ENCODE measurements around the gene CIITA. TPM values are rescaled to one million over a fixed set of nuclear protein-coding genes. Genes with fewer than 3 reads are reported as not detected.

The CIITA gene
- total and polyA plus RNA-seq, 9 donors: 0.98 to 3.7 (median 1.5) TPM

DNA sequence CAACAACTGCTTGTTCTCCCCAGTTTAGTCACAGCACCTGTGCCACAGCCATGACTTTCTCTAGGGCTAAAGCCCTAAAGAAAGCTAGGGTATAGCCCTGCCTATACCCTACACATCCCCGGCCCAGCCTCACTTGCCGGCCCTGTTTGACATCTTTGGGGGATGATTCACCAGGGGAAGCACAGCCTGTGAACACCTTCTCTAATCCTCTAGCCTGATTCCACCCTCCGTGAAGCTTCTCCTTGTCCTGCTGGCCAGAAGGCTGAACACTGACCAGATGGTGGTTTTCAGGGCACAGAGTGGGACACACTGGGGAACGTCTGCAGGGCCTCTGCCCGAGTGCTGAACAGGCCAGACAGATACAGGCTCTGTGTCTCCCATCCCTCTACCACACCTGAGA is 73.4 kb downstream of the CIITA start:
- no peak overlapping the region for H3K27ac ChIP-seq (ENCODE audit: low read length)
- H3K4me1 ChIP-seq (ENCODE audit: control insufficient read depth, insufficient read depth, low read length): peaks cover 14% of the 10 kb centered on the region
- no peak for DNase-seq
- H3K36me3 ChIP-seq (ENCODE audit: control insufficient read depth, insufficient read depth, low read length): no peaks in the 10 kb centered on the region
- no peaks in the 10 kb centered on the region for H3K9me3 ChIP-seq (replicated peaks; ENCODE audit: control insufficient read depth, low read depth, low read length)
- WGBS (ENCODE audit: insufficient coverage): 63% methylated on average over 2 of the region's 5 CpGs
- H3K4me3 ChIP-seq (ENCODE audit: low read length): no peak overlapping the region
- H3K27me3 ChIP-seq (ENCODE audit: control insufficient read depth, insufficient read depth, low read length): no peaks in the 10 kb centered on the region

GRCh38 chr16:10951026-10951425 is 74.0 kb downstream of the CIITA start:
- DNase-seq: peak; percentile 68
- H3K27ac ChIP-seq (ENCODE audit: low read length): no peak overlapping the region
- H3K9me3 ChIP-seq (replicated peaks; ENCODE audit: control insufficient read depth, low read depth, low read length): no peaks in the 10 kb centered on the region
- peaks cover 8% of the 10 kb centered on the region for H3K4me1 ChIP-seq (ENCODE audit: control insufficient read depth, insufficient read depth, low read length)
- no peak overlapping the region for H3K4me3 ChIP-seq (ENCODE audit: low read length)
- no peaks in the 10 kb centered on the region for H3K36me3 ChIP-seq (ENCODE audit: control insufficient read depth, insufficient read depth, low read length)
- WGBS (ENCODE audit: insufficient coverage): 30% methylated on average over 2 of the region's 4 CpGs
- no peaks in the 10 kb centered on the region for H3K27me3 ChIP-seq (ENCODE audit: control insufficient read depth, insufficient read depth, low read length)

GRCh38 chr16:10954903-10955302 is 77.9 kb downstream of the CIITA start:
- no peak overlapping the region for H3K4me3 ChIP-seq (ENCODE audit: low read length)
- no peak for DNase-seq
- peaks cover 11% of the 10 kb centered on the region for H3K36me3 ChIP-seq (ENCODE audit: control insufficient read depth, insufficient read depth, low read length)
- no peaks in the 10 kb centered on the region for H3K4me1 ChIP-seq (ENCODE audit: control insufficient read depth, insufficient read depth, low read length)
- H3K9me3 ChIP-seq (replicated peaks; ENCODE audit: control insufficient read depth, low read depth, low read length): no peaks in the 10 kb centered on the region
- WGBS (ENCODE audit: insufficient coverage): 71% methylated on average over 7 of the region's 7 CpGs
- no peak overlapping the region for H3K27ac ChIP-seq (ENCODE audit: low read length)
- no peaks in the 10 kb centered on the region for H3K27me3 ChIP-seq (ENCODE audit: control insufficient read depth, insufficient read depth, low read length)

DNA sequence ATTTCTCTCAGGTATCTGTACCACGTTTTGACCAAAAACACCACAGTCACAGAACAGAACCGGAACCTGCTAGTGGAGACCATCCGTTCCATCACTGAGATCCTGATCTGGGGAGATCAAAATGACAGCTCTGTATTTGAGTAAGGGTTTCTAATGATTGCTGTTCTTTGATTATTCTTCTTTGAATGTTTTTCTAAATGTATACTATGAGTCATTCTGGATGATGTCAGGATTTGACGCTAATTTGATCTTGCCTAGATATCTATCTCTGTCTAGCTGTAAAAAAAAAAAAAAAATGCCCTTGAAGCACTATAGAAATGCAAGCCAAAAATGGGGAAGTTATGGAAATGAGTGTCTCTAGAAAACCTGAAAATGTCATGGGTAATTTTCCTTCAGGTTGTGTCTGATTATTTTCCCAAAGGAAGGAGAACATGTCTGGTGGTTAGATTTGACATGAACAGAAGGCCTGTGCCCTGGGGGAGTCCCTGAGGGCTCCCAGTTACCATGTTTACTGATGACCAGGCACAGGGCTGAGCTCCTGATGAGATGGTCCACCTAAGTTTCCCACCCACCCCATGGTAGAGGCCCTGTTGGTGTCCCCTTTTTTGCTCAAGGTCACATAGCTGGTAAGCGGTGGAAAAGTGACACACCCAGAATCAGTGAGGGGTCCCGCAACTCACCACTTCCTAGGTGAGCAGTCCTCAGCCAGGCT is 80.9 kb downstream of the CIITA start:
- Histone ChIP-seq H3K27ac (ENCODE audit: low read length) (no peak overlapping the region), H3K36me3 (ENCODE audit: control insufficient read depth, insufficient read depth, low read length) (peaks cover 18% of the 10 kb centered on the region), H3K9me3 (replicated peaks; ENCODE audit: control insufficient read depth, low read depth, low read length) (no peaks in the 10 kb centered on the region), H3K4me1 (ENCODE audit: control insufficient read depth, insufficient read depth, low read length) (no peaks in the 10 kb centered on the region), H3K27me3 (ENCODE audit: control insufficient read depth, insufficient read depth, low read length) (no peaks in the 10 kb centered on the region), H3K4me3 (ENCODE audit: low read length) (no peak overlapping the region)
- DNase-seq: no peak
- WGBS (ENCODE audit: insufficient coverage): no CpG with 5 or more reads among the region's 6 CpGs

- no peaks in the 10 kb centered on the region for H3K9me3 ChIP-seq (replicated peaks; ENCODE audit: control insufficient read depth, low read depth, low read length)
- no peaks in the 10 kb centered on the region for H3K27me3 ChIP-seq (ENCODE audit: control insufficient read depth, insufficient read depth, low read length)
- H3K36me3 ChIP-seq (ENCODE audit: control insufficient read depth, insufficient read depth, low read length): peaks cover 28% of the 10 kb centered on the region
- H3K4me1 ChIP-seq (ENCODE audit: control insufficient read depth, insufficient read depth, low read length): peaks cover 1% of the 10 kb centered on the region
- no peak overlapping the region for H3K27ac ChIP-seq (ENCODE audit: low read length)
- DNase-seq: no peak
- no peak overlapping the region for H3K4me3 ChIP-seq (ENCODE audit: low read length)
- WGBS (ENCODE audit: insufficient coverage): no CpG with 5 or more reads among the region's 5 CpGs
Measured at GRCh38 chr16:10959161-10959560, 82.2 kb downstream of the CIITA start.

GRCh38 chr16:10961231-10961630 is 84.2 kb downstream of the CIITA start:
- Histone ChIP-seq H3K36me3 (ENCODE audit: control insufficient read depth, insufficient read depth, low read length) (peaks cover 31% of the 10 kb centered on the region), H3K4me1 (ENCODE audit: control insufficient read depth, insufficient read depth, low read length) (peaks cover 4% of the 10 kb centered on the region), H3K4me3 (ENCODE audit: low read length) (no peak overlapping the region), H3K9me3 (replicated peaks; ENCODE audit: control insufficient read depth, low read depth, low read length) (no peaks in the 10 kb centered on the region), H3K27ac (ENCODE audit: low read length) (no peak overlapping the region), H3K27me3 (ENCODE audit: control insufficient read depth, insufficient read depth, low read length) (no peaks in the 10 kb centered on the region)
- DNase-seq: no peak
- WGBS (ENCODE audit: insufficient coverage): 58% methylated on average over 2 of the region's 7 CpGs

DNA sequence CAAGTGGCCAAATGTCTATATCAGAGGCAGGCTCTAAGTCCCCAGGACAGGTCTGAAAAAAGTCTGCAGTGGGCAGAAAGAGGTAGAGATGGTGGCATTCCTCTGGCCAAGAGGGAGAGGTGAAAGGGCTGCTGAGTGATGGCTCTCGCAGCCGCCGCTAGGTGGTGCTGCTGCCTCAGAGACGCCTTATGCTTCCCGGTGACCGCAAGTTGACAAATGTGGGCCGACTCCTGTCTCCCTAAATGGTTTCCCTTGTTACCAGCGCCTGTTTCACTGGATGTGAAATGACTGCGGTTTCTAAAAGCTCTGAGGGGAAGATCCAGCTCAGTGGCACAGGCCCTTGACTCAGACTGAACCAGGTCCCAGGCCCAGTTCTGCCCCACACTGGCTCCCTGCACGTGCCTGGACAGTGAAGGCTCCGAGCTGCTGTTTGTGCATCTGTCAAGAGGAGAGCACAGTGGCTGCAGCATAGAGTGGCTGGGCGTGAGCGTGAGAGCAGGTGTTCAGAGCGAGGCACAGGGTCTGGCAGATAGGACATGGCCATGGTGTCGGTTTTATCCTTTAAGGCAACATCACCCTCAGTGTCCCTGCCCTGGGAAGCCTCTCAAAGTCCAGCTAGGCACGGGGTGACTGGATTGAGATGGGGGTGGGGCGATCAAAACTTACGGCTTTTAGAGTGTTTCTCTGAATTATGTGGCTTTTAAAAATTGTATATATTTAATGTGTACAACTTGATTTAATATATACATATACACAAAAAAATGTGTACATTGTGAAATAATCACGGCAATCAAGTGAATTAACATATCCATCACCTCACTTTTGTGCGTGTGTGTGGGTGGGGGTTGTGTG is 87.3 kb downstream of the CIITA start:
- no peaks in the 10 kb centered on the region for H3K27me3 ChIP-seq (ENCODE audit: control insufficient read depth, insufficient read depth, low read length)
- no peak overlapping the region for H3K27ac ChIP-seq (ENCODE audit: low read length)
- 17% methylated on average over 13 of the region's 20 CpGs for WGBS (ENCODE audit: insufficient coverage)
- H3K9me3 ChIP-seq (replicated peaks; ENCODE audit: control insufficient read depth, low read depth, low read length): no peaks in the 10 kb centered on the region
- DNase-seq: peak; percentile 86
- H3K36me3 ChIP-seq (ENCODE audit: control insufficient read depth, insufficient read depth, low read length): peaks cover 24% of the 10 kb centered on the region
- no peak overlapping the region for H3K4me3 ChIP-seq (ENCODE audit: low read length)
- peaks cover 6% of the 10 kb centered on the region for H3K4me1 ChIP-seq (ENCODE audit: control insufficient read depth, insufficient read depth, low read length)

DNA sequence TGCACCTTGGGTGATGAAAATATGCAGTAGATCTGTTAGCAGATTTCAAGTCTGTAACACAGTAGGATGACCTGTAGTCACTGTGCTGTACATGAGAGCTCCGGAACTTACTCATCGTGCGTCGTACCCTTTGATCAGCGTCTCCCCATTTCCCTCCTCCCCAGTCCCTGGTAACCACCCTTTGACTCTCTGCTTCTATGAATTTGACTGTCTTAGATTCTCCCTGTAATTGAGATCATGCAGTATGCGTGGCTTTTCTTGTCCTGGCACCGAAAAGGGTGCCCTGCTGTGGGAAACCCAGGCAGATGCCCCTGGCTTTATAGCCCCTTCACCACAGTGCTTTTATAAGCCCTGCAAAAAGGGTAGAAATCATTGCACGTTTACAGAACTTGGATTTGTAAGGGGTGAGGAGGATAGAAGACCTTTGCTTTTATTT is 87.9 kb downstream of the CIITA start:
- 96% methylated on average over 7 of the region's 8 CpGs for WGBS (ENCODE audit: insufficient coverage)
- H3K9me3 ChIP-seq (replicated peaks; ENCODE audit: control insufficient read depth, low read depth, low read length): no peaks in the 10 kb centered on the region
- H3K36me3 ChIP-seq (ENCODE audit: control insufficient read depth, insufficient read depth, low read length): peaks cover 24% of the 10 kb centered on the region
- H3K4me3 ChIP-seq (ENCODE audit: low read length): no peak overlapping the region
- H3K27me3 ChIP-seq (ENCODE audit: control insufficient read depth, insufficient read depth, low read length): no peaks in the 10 kb centered on the region
- peaks cover 6% of the 10 kb centered on the region for H3K4me1 ChIP-seq (ENCODE audit: control insufficient read depth, insufficient read depth, low read length)
- DNase-seq: no peak
- H3K27ac ChIP-seq (ENCODE audit: low read length): no peak overlapping the region

- no peaks in the 10 kb centered on the region for H3K9me3 ChIP-seq (replicated peaks; ENCODE audit: control insufficient read depth, low read depth, low read length)
- H3K27ac ChIP-seq (ENCODE audit: low read length): no peak overlapping the region
- no CpG with 5 or more reads among the region's 6 CpGs for WGBS (ENCODE audit: insufficient coverage)
- peaks cover 26% of the 10 kb centered on the region for H3K36me3 ChIP-seq (ENCODE audit: control insufficient read depth, insufficient read depth, low read length)
- DNase-seq: no peak
- H3K4me3 ChIP-seq (ENCODE audit: low read length): no peak overlapping the region
- H3K4me1 ChIP-seq (ENCODE audit: control insufficient read depth, insufficient read depth, low read length): peaks cover 6% of the 10 kb centered on the region
- H3K27me3 ChIP-seq (ENCODE audit: control insufficient read depth, insufficient read depth, low read length): no peaks in the 10 kb centered on the region
Measured at GRCh38 chr16:10965440-10966061, 88.5 kb downstream of the CIITA start.

DNA sequence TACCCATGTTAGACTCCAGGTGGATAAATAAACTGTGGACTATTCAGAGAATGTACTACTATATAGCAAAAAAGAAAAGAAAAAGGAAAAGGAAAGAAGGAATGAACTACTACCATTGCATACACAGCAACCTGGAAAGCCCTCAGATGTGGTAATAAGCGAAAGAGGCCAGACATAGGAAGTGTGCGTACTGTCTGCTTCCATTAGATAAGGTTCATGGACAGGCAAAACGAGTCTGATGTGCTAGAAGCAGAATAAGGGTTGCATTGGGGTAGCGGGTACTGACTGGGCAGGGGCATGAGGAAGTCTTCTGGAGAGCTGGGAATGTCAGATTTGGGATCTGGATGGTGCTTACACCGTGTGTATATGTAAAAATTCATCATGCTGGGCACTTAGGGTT is 89.1 kb downstream of the CIITA start:
- Histone ChIP-seq H3K36me3 (ENCODE audit: control insufficient read depth, insufficient read depth, low read length) (peaks cover 32% of the 10 kb centered on the region), H3K9me3 (replicated peaks; ENCODE audit: control insufficient read depth, low read depth, low read length) (no peaks in the 10 kb centered on the region), H3K4me3 (ENCODE audit: low read length) (no peak overlapping the region), H3K27ac (ENCODE audit: low read length) (no peak overlapping the region), H3K4me1 (ENCODE audit: control insufficient read depth, insufficient read depth, low read length) (peaks cover 6% of the 10 kb centered on the region), H3K27me3 (ENCODE audit: control insufficient read depth, insufficient read depth, low read length) (no peaks in the 10 kb centered on the region)
- WGBS (ENCODE audit: insufficient coverage): 92% methylated on average over 3 of the region's 5 CpGs
- no peak for DNase-seq

All from muscle of leg (tissue), 11 donors.